ES-I3 (cell line): ENCODE results near the gene PLOD1.
"Not testable (repeated sequence)": the region's sequence is repeated elsewhere in the genome, so short reads cannot be mapped to it uniquely, and the experiment has no call there.

ENCODE experiments used
- H3K36me3 ChIP-seq: 2 replicates; pipeline ENCODE4 v1.6.1; 2013; ENCODE audit warnings: mild to moderate bottlenecking, low read length, control low read depth, moderate library complexity; ENCODE audit not compliant: insufficient read depth
- H3K4me1 ChIP-seq: 2 replicates; pipeline ENCODE4 v1.6.1; 2013; ENCODE audit warnings: mild to moderate bottlenecking, control low read depth, low read length; ENCODE audit not compliant: insufficient read depth
- H3K9ac ChIP-seq: 2 replicates; pipeline ENCODE4 v1.6.1; 2013; ENCODE audit warnings: low read depth, mild to moderate bottlenecking, low read length, moderate library complexity
- H3K9me3 ChIP-seq: 2 replicates; pipeline ENCODE4 v1.6.1; 2013; ENCODE audit warnings: mild to moderate bottlenecking, low read length, moderate library complexity; ENCODE audit not compliant: control insufficient read depth, insufficient read depth

Gene PLOD1

DNA sequence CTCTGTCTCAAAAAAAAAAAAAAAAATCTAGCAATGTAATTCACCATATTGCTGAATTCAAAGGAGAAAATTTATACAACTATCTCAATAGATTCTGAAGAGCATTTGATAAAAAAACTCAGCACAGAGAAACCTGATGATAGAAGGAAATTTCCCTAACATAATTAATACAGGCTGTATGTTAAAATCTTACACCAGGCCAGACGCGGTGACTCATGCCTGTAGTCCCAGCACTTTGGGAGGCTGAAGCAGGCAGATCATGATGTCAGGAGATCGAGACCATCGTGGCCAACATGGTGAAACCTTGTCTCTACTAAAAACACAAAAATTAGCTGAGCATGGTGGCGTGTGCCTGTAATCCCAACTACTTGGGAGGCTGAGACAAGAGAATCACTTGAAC lies 30.4 kb upstream of the PLOD1 start:
- not testable (repeated sequence) for H3K36me3 ChIP-seq, H3K9ac ChIP-seq, H3K4me1 ChIP-seq, H3K9me3 ChIP-seq

GRCh38 chr1:11904978-11905377 lies 29.5 kb upstream of the PLOD1 start:
- Histone ChIP-seq H3K9me3 (no peaks in the 10 kb centered on the region), H3K36me3 (no peaks in the 10 kb centered on the region), H3K9ac (no peak overlapping the region), H3K4me1 (peaks cover 6% of the 10 kb centered on the region; the same call in 1 of the 2 replicates)

DNA sequence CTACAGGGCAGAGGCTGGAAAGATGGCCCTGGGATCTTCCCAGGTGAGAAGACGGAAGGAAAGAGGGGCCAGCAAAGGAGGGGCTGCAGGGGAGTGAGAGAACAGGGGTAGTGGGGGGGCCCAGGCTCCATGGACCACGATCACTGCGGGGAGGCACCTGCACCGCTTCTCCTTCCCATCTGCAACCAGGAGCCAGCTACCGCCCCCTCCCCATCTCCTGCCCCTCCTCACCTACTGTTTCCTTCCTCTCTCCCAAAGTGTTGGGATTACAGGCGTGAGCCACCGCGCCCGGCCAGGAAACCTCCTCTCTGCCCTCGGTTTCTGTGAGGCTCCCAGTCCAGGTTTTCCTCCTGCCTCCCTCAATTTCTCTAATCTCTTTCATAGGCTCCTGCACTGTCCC lies 27.6 kb upstream of the PLOD1 start:
- Histone ChIP-seq H3K36me3 (no peaks in the 10 kb centered on the region), H3K9me3 (no peaks in the 10 kb centered on the region), H3K9ac (no peak overlapping the region), H3K4me1 (peaks cover 6% of the 10 kb centered on the region; the same call in 1 of the 2 replicates)

DNA sequence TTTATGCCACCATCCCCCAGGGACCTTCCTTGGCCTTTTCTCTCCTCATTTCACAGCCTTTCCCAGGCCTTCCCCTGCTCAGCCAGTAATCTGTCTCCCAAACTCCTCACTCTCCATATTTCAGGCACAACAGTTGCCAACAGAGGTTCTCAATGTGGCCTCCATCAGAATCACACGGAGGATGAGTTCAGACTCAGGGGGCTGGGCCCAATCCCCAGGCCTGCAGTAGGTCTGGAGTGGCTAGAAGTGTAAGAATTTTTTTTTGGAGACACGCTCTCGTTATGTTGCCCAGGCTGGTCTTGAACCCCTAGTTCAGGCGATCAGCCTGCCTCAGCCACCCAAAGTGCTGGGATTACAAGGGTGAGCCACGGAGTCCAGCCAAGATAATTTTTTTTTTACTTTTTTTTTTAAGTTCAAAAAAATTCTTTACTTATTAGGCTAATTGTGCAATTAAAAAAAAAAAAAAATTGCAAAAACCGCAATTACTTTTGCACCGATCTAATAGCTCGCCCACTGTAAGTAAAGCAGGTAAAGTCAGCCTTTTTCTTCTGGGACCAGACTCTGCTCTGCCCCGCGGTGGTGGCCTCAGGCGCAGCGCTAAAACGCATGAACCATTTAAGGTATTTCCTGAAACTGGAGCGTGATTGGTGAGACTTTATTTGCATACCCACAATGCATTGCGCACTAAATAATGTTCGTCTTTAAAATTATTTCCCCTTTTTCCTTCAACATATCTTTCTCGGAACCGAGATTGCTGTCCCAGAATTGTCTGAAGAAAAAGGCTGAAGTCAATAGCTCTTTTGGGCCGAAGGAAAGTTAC lies 27.0 kb upstream of the PLOD1 start:
- Histone ChIP-seq H3K9ac (peak overlapping the region; percentile 36; the same call in 1 of the 2 replicates), H3K4me1 (peaks cover 6% of the 10 kb centered on the region; the same call in 1 of the 2 replicates)

GRCh38 chr1:11908095-11908675 lies 26.3 kb upstream of the PLOD1 start:
- H3K4me1 ChIP-seq, result peaks cover 7% of the 10 kb centered on the region; the same call in 1 of the 2 replicates
- peak overlapping the region; percentile 62 for H3K9ac ChIP-seq
- no peaks in the 10 kb centered on the region for H3K9me3 ChIP-seq
- no peaks in the 10 kb centered on the region for H3K36me3 ChIP-seq

More for the DNA sequence above, 27.0 kb upstream of the PLOD1 start:
- H3K9me3 ChIP-seq, result no peaks in the 10 kb centered on the region
- no peaks in the 10 kb centered on the region for H3K36me3 ChIP-seq

DNA sequence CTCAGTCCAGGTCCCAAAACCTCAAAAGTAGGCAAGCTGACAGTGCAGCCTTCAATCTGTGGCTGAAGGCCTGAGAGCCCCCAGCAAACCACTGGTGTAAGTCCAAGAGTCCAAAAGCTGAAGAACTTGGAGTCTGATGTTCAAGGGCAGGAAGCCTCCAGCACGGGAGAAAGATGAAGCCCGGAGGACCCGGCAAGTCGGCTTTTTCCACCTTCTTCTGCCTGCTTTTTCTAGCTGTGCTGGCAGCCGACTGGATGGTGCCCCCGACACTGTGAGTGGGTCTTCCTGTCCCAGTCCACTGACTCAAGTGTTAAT lies 23.6 kb upstream of the PLOD1 start:
- peaks cover 13% of the 10 kb centered on the region; the same call in 1 of the 2 replicates for H3K4me1 ChIP-seq
- H3K36me3 ChIP-seq, H3K9me3 ChIP-seq, H3K9ac ChIP-seq: not testable (repeated sequence)

DNA sequence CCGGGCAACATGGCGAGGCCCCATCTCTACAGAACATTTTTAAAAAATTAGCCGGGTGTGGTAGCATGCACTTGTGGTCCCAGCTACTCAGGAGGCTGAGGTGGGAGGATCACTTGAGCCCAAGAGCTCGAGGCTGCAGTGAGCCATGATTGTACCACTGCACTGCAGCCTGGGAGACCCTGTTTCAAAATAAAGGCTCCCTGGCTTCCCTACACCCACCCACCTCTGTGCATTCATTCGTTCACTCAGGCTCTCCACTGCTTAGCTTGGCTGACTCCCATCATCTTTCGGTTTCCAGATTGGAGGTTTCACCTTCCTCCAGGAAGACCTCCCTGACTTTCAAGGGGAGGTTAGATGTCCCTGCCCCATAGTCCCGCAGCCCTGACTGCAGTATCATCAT lies 22.5 kb upstream of the PLOD1 start:
- H3K4me1 ChIP-seq, result peaks cover 10% of the 10 kb centered on the region; the same call in 1 of the 2 replicates

DNA sequence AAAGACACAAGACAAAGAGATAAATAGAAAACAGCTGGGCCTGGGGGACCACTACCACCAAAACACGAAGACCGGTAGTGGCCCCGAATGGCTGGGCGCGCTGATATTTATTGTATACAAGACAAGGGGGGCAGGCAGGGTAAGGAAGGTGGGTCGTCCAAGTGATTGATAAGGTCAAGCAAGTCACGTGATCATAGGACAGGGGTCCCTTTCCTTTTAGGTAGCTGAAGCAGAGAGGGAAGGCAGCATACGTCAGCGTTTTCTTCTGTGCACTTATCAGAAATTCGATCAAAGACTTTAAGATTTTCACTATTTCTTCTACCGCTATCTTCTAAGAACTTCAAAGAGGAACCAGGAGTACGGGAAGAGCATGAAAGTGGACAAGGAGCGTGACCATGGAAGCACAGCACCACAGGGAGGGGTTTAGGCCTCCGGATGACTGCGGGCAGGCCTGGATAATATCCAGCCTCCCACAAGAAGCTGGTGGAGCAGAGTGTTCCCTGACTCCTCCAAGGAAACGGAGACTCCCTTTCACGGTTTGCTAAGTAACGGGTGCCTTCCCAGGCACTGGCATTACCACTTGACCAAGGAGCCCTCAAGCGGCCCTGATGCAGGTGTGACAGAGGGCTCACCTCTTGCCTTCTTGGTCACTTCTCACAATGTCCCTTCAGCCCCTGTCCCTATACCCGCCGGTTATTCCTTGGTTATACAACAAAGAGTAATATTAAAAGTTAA lies 21.9 kb upstream of the PLOD1 start:
- H3K9ac ChIP-seq, H3K4me1 ChIP-seq, H3K9me3 ChIP-seq, H3K36me3 ChIP-seq: not testable (repeated sequence)

More for the DNA sequence above, 22.5 kb upstream of the PLOD1 start:
- H3K36me3 ChIP-seq, result no peaks in the 10 kb centered on the region
- H3K9ac ChIP-seq, result no peak overlapping the region
- no peaks in the 10 kb centered on the region for H3K9me3 ChIP-seq

GRCh38 chr1:11913291-11913690 lies 21.2 kb upstream of the PLOD1 start:
- H3K36me3 ChIP-seq, result no peaks in the 10 kb centered on the region
- H3K9me3 ChIP-seq, result no peaks in the 10 kb centered on the region
- H3K9ac ChIP-seq, result no peak overlapping the region
- H3K4me1 ChIP-seq, result peaks cover 6% of the 10 kb centered on the region; the same call in 1 of the 2 replicates

DNA sequence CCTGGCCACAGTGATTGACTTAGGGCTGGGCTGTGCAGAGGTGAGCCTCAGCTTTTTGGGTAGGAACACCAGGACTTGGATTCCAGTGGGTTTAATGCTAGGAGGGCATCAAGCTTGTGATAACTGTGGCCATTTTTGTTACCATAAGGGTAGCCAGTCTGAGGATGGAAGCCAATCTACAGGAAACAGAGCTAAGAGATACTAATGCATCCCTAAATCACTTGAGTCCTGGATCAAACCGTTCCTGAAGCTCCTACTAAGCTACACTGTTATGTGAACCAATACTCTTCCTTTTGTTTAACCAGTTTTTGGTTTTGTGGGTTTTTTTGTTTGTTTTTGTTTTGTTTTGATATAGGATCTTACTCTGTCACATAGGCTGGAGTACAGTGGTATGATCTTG lies 20.5 kb upstream of the PLOD1 start:
- H3K9ac ChIP-seq, result no peak overlapping the region
- H3K36me3 ChIP-seq, result no peaks in the 10 kb centered on the region
- H3K9me3 ChIP-seq, result no peaks in the 10 kb centered on the region
- H3K4me1 ChIP-seq, result peaks cover 6% of the 10 kb centered on the region; the same call in 1 of the 2 replicates

GRCh38 chr1:11918799-11919519 lies 15.6 kb upstream of the PLOD1 start:
- peaks cover 4% of the 10 kb centered on the region; the same call in 1 of the 2 replicates for H3K36me3 ChIP-seq
- H3K4me1 ChIP-seq, result no peaks in the 10 kb centered on the region
- H3K9ac ChIP-seq, result no peak overlapping the region
- no peaks in the 10 kb centered on the region for H3K9me3 ChIP-seq

GRCh38 chr1:11919621-11920020 lies 14.9 kb upstream of the PLOD1 start:
- Histone ChIP-seq H3K9ac (no peak overlapping the region), H3K9me3 (no peaks in the 10 kb centered on the region), H3K4me1 (peaks cover 4% of the 10 kb centered on the region; the same call in 1 of the 2 replicates), H3K36me3 (peaks cover 4% of the 10 kb centered on the region; the same call in 1 of the 2 replicates)

DNA sequence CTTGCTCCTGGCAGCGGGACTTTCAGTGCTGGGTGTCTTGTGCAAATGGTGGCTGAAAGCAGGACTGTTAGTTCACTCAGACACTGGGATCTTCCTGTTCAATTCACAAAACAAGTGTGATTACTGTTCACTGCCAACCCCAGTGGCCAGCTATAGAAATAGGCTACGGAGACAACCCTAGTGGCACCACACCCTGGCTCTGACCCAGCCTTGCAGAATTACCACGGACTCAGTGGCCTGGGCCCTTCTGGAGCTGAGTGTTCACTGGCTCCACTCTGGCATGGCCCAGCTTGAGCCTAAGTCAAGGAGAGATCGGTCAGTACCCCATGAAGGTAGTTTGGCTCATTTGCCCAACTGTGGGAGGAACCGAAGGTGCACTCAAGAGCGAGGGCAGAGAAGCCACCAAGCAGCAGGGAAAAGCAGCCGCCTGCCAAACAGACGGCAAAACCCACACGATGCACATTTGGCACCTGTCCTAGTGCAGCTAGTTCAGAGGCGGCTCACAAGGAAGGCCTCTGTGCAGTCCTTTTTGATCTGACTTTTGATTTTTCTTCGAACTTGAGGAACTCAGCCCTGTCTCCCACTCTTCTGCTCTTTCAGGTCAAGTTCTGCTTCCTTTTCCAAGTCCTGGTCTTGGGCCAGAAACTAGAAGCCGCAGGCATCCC lies 14.1 kb upstream of the PLOD1 start:
- Histone ChIP-seq H3K9ac (no peak overlapping the region), H3K4me1 (peaks cover 4% of the 10 kb centered on the region; the same call in 1 of the 2 replicates), H3K9me3 (no peaks in the 10 kb centered on the region), H3K36me3 (peaks cover 4% of the 10 kb centered on the region; the same call in 1 of the 2 replicates)
